ENCODE results near the gene CNTN5.
"Not testable (repeated sequence)": the region's sequence is repeated elsewhere in the genome, so short reads cannot be mapped to it uniquely, and the experiment has no call there.

The CNTN5 gene

DNA sequence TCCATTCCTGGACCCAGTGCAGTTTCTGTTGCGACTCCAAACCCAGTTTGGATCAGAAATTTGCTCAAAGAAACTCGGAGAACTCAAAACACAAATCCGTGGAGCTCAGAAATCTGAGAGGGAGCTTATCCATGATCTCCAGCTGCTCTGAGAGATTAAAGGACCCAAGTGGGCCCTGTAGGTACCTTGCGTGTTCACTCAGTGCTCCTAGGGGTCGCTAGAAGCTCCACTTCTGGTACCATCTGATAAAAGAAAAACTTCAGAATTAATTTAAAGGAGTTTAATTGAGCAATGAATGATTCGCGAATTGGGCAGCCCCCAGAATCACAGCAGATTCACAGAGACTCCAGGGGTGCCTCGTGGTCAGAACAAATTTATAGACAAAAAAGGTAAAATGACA lies 277.2 kb downstream of the CNTN5 start:
- H3K9ac ChIP-seq (ENCODE audit: low read length); H3K27me3 ChIP-seq (ENCODE audit: control insufficient read depth, insufficient read depth, low read length); H3K4me1 ChIP-seq (ENCODE audit: control insufficient read depth, insufficient read depth, low read length); H3K4me3 ChIP-seq (ENCODE audit: low read length); H3K36me3 ChIP-seq (ENCODE audit: control insufficient read depth, insufficient read depth, low read length); H3K9me3 ChIP-seq (ENCODE audit: control insufficient read depth, low read length): not testable (repeated sequence)

DNA sequence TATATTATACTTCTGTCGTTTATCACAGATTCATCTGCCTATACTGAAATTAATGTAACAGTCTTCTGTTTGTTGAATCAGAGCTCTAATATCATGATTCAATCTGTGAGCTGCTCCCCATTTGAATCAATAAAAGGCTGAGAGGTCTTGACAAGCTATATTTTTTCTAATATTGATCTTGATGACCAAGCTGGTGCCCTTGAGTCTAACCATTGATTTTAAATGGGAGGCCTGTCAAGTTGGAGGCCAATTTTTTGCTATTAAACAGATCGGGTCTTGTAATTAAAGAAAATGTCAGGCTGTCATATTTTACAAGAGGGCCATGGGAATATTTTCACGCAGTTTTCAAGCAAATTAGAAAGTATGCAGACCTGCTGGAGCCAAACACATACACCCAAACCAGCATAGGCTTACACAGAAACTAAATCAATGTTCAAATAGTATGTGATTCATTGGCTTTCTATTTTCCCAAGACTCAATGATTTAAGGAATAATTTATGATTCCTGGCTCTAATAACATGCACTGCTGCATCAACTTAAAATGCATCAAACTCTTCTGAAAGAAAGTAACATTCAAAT lies 286.9 kb downstream of the CNTN5 start:
- H3K4me3 ChIP-seq (ENCODE audit: low read length) = no peak overlapping the region

DNA sequence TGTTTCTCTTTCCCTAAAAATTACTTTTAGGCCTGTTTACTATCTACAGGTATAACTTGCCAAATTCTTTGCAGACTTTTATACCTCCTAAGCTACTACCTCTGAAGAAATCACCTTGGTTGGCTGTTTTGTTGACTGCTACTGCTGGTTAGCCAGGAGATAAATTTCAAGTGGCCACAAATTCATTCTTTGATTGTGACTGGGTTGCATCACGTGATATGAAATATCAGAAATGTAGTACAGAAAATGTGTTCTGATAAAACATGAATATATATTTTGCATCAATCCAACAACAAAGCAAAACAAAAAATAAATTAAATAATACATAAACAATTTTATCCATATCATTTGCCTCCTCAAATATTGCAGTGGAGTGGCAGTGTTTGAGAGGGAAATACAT lies 291.1 kb downstream of the CNTN5 start:
- Histone ChIP-seq H3K4me3 (ENCODE audit: low read length) (no peak overlapping the region), H3K4me1 (ENCODE audit: control insufficient read depth, insufficient read depth, low read length) (no peaks in the 10 kb centered on the region), H3K27me3 (ENCODE audit: control insufficient read depth, insufficient read depth, low read length) (no peaks in the 10 kb centered on the region), H3K9me3 (ENCODE audit: control insufficient read depth, low read length) (no peaks in the 10 kb centered on the region), H3K36me3 (ENCODE audit: control insufficient read depth, insufficient read depth, low read length) (no peaks in the 10 kb centered on the region), H3K9ac (ENCODE audit: low read length) (no peak overlapping the region)

More for the DNA sequence above, 286.9 kb downstream of the CNTN5 start:
- no peaks in the 10 kb centered on the region for H3K4me1 ChIP-seq (ENCODE audit: control insufficient read depth, insufficient read depth, low read length)
- no peaks in the 10 kb centered on the region for H3K27me3 ChIP-seq (ENCODE audit: control insufficient read depth, insufficient read depth, low read length)
- no peaks in the 10 kb centered on the region for H3K36me3 ChIP-seq (ENCODE audit: control insufficient read depth, insufficient read depth, low read length)
- H3K9me3 ChIP-seq (ENCODE audit: control insufficient read depth, low read length) = no peaks in the 10 kb centered on the region
- H3K9ac ChIP-seq (ENCODE audit: low read length) = no peak overlapping the region

DNA sequence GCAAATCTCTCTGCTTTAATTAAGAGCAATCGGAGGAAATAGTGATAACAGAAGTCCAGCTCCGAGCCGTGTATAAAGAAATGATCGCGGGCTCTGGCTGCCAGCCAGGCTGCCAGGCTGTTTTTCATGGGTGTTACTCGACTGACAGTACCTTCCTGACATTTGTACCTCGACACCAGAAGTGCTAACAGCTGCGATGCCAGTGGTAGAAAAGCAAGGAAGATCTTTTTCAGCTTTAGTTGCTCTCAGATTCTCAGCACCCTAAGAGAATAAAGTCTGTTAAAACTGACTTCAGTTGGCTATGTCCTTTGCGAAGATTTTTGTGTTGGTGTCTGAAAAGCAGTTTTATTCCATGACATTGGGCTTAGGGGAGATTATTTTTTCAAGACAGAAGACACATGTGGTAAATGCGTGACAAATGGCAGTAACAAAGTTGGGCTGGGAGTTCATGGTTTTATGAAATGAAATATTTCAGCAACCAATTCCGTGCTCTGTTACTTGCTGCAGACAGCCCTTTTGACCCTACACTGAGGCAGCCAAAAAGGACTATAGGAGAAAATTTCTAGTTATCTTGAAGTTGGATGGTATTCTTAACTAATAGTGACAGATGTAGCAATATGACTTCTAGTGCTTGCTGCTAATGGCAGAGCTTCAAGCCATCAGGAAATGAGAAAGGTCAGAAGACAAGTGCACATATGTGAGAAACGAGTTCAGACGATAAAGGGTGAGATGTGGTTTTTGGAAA lies 296.2 kb downstream of the CNTN5 start:
- Histone ChIP-seq H3K4me3 (ENCODE audit: low read length) (no peak overlapping the region), H3K4me1 (ENCODE audit: control insufficient read depth, insufficient read depth, low read length) (no peaks in the 10 kb centered on the region), H3K9ac (ENCODE audit: low read length) (no peak overlapping the region), H3K36me3 (ENCODE audit: control insufficient read depth, insufficient read depth, low read length) (no peaks in the 10 kb centered on the region), H3K9me3 (ENCODE audit: control insufficient read depth, low read length) (no peaks in the 10 kb centered on the region), H3K27me3 (ENCODE audit: control insufficient read depth, insufficient read depth, low read length) (no peaks in the 10 kb centered on the region)

DNA sequence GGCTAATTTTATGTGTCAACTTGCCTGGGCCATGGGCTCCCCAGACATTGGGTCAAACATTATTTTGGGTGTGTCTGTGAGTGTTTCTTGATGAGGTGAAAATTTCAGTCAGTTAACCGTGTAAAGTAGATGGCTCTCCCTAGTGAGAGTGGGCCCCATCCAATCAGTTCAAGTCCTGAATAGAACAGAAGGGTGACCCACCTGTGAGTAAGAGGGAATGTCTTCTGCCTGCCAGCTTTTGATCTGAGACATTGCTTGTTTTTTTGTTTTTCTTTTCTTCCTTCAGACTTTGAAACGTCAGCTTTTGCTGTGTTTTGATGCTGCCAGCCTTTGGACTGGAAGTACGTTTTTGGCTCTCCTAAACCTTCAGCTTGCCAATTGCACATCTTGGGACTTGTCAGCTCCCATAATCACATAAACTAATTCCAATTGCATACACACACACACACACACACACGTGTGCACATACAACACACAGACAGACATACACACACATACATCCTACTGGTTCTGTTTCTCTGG lies 300.1 kb downstream of the CNTN5 start:
- no peaks in the 10 kb centered on the region for H3K4me1 ChIP-seq (ENCODE audit: control insufficient read depth, insufficient read depth, low read length)
- H3K9me3 ChIP-seq (ENCODE audit: control insufficient read depth, low read length) = no peaks in the 10 kb centered on the region
- H3K27me3 ChIP-seq (ENCODE audit: control insufficient read depth, insufficient read depth, low read length) = no peaks in the 10 kb centered on the region
- no peak overlapping the region for H3K4me3 ChIP-seq (ENCODE audit: low read length)
- H3K36me3 ChIP-seq (ENCODE audit: control insufficient read depth, insufficient read depth, low read length) = no peaks in the 10 kb centered on the region
- H3K9ac ChIP-seq (ENCODE audit: low read length) = no peak overlapping the region

DNA sequence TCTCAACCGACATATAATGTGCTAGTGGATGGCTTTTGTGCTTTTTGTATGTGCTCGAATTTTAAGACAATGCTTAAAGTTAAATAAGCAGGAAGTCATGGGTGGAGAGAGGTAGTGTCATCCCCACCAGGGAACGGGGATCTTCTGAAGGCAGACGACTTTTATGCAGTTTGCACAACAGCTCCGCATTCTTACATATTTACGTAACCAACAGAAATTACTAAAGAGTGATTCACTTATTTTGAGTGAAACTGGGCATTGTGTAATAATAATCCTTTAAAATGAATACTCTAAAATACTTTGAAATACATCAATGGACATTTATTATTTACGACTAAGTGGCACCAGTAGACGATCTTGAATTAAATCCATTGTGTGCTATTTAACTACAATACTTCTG lies 305.1 kb downstream of the CNTN5 start:
- no peaks in the 10 kb centered on the region for H3K27me3 ChIP-seq (ENCODE audit: control insufficient read depth, insufficient read depth, low read length)
- no peak overlapping the region for H3K9ac ChIP-seq (ENCODE audit: low read length)
- H3K4me1 ChIP-seq (ENCODE audit: control insufficient read depth, insufficient read depth, low read length) = no peaks in the 10 kb centered on the region
- no peak overlapping the region for H3K4me3 ChIP-seq (ENCODE audit: low read length)
- H3K9me3 ChIP-seq (ENCODE audit: control insufficient read depth, low read length) = peaks cover 5% of the 10 kb centered on the region
- no peaks in the 10 kb centered on the region for H3K36me3 ChIP-seq (ENCODE audit: control insufficient read depth, insufficient read depth, low read length)

DNA sequence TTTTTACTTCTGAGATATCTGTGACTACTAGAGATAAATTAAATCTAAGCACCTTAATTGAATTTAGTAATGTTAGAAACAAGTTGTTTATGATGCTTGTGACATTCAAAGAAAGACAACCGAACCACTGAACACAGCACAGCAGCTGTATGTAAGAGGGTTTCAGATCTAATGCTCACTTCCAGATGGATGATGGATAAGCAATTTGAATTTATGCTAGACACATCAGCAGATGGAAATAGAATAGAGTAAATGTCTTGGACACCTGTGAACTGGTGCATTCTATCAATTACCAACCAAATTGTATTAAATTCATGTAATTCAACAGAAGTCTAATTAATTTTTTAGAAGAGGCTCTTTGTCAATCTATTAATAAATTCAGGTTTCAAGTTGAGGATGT lies 306.3 kb downstream of the CNTN5 start:
- Histone ChIP-seq H3K27me3 (ENCODE audit: control insufficient read depth, insufficient read depth, low read length) (no peaks in the 10 kb centered on the region), H3K4me1 (ENCODE audit: control insufficient read depth, insufficient read depth, low read length) (no peaks in the 10 kb centered on the region), H3K4me3 (ENCODE audit: low read length) (no peak overlapping the region), H3K9ac (ENCODE audit: low read length) (no peak overlapping the region), H3K9me3 (ENCODE audit: control insufficient read depth, low read length) (peaks cover 5% of the 10 kb centered on the region), H3K36me3 (ENCODE audit: control insufficient read depth, insufficient read depth, low read length) (no peaks in the 10 kb centered on the region)

DNA sequence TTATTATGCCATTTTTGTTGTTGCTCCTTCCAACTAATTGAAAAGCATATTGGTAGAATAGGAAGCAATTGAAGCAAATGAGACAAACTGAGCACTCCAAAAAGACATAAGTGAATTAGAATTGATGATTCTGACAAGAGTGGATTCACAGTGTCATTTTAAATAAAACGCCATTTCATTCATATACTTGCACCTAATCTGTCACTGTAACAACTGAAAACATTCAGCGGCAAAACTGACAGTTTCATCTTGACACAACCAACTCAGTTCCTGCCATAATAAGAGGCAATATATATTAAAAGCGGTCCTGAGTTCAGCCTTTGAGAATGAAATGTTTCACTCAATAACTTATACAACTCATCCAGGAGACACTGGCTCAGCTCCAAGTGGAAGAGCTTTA lies 306.8 kb downstream of the CNTN5 start:
- Histone ChIP-seq H3K4me1 (ENCODE audit: control insufficient read depth, insufficient read depth, low read length) (no peaks in the 10 kb centered on the region), H3K27me3 (ENCODE audit: control insufficient read depth, insufficient read depth, low read length) (no peaks in the 10 kb centered on the region), H3K4me3 (ENCODE audit: low read length) (no peak overlapping the region), H3K36me3 (ENCODE audit: control insufficient read depth, insufficient read depth, low read length) (no peaks in the 10 kb centered on the region), H3K9me3 (ENCODE audit: control insufficient read depth, low read length) (peaks cover 5% of the 10 kb centered on the region), H3K9ac (ENCODE audit: low read length) (no peak overlapping the region)

DNA sequence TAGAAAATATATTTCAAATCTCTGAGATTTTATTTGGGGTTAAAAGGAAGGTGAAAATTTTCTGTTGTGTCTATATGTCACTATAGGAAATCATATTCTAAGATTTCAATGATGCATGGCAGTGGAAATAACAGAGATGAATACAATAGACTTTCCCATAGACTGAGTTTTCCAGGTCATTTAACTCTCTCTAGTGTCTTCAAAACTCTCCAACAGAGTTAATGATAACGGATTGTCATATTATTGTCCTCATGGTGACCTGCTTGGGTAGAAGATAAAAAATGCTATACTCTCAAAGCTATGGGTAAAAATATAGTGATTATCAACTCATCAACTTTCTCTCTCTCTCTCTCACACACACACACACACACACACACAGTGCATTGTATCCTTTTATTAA lies 312.9 kb downstream of the CNTN5 start:
- Histone ChIP-seq H3K4me3 (ENCODE audit: low read length) (no peak overlapping the region), H3K27me3 (ENCODE audit: control insufficient read depth, insufficient read depth, low read length) (no peaks in the 10 kb centered on the region), H3K36me3 (ENCODE audit: control insufficient read depth, insufficient read depth, low read length) (no peaks in the 10 kb centered on the region), H3K9ac (ENCODE audit: low read length) (no peak overlapping the region), H3K9me3 (ENCODE audit: control insufficient read depth, low read length) (no peaks in the 10 kb centered on the region), H3K4me1 (ENCODE audit: control insufficient read depth, insufficient read depth, low read length) (no peaks in the 10 kb centered on the region)

DNA sequence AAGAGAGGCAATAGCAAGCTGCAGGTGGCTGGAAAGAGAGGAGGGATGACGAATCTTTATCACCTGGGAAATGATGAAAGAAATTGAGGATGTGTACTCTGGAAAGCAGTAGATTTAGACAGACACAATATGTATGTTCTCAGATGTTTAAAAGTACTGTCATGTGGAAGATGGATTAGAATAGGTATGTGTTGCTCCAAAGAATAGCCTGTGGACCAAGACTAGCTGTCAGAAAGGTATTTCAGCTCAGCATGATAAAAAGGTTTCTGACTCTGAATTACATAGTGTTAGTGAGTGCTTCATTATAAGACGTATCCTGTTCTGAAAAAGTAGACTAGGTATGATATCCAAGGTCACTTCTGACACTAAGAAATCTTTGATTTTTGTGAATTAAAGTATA lies 322.4 kb downstream of the CNTN5 start:
- Histone ChIP-seq H3K4me3 (ENCODE audit: low read length) (no peak overlapping the region), H3K4me1 (ENCODE audit: control insufficient read depth, insufficient read depth, low read length) (no peaks in the 10 kb centered on the region), H3K9me3 (ENCODE audit: control insufficient read depth, low read length) (no peaks in the 10 kb centered on the region), H3K36me3 (ENCODE audit: control insufficient read depth, insufficient read depth, low read length) (no peaks in the 10 kb centered on the region), H3K27me3 (ENCODE audit: control insufficient read depth, insufficient read depth, low read length) (no peaks in the 10 kb centered on the region), H3K9ac (ENCODE audit: low read length) (no peak overlapping the region)

DNA sequence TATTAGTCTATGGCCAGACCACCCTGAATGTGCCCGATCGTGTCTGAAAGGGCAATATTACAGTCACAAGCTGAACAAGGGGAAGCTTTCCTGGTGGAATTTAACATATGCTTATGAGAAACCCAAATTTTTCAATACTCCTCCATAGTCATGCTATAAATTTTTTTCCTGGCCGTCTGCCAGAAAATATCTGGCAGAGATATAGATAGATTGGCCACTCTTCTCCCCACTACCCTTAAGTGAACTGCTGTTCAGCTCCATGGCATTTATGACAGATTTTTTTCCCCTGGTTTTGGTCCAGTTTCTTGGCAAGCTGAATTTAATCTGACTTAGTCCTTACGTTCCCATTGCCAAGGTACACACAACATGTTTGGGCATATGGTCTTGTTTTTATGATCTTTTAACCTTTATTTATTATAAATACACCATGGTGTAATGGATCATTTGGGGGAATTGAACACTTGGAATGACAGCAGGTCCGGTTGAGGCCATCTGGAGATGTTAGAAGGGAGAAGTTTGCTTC lies 328.5 kb downstream of the CNTN5 start:
- H3K9ac ChIP-seq (ENCODE audit: low read length) = no peak overlapping the region
- no peaks in the 10 kb centered on the region for H3K27me3 ChIP-seq (ENCODE audit: control insufficient read depth, insufficient read depth, low read length)
- H3K36me3 ChIP-seq (ENCODE audit: control insufficient read depth, insufficient read depth, low read length) = no peaks in the 10 kb centered on the region
- no peaks in the 10 kb centered on the region for H3K9me3 ChIP-seq (ENCODE audit: control insufficient read depth, low read length)
- no peaks in the 10 kb centered on the region for H3K4me1 ChIP-seq (ENCODE audit: control insufficient read depth, insufficient read depth, low read length)
- no peak overlapping the region for H3K4me3 ChIP-seq (ENCODE audit: low read length)

DNA sequence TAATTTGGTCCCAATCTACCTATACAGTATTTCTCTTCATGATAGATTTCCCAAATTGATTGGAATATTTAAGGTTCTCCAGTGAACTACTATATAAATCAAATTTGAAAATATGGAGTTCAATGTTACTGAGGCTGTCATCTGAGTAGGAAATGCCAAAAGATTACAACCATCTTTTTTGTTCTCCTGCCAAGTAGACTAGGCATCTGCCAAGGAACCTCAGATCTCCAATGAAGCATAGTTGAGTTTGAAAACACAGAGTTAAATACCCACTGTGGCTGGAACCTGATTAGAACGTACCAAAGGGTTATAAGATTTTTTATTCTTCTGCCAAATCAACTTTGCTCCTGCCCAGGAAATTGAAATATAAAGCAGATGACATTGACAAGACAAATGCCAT lies 330.9 kb downstream of the CNTN5 start:
- H3K4me1 ChIP-seq (ENCODE audit: control insufficient read depth, insufficient read depth, low read length) = no peaks in the 10 kb centered on the region
- no peaks in the 10 kb centered on the region for H3K9me3 ChIP-seq (ENCODE audit: control insufficient read depth, low read length)
- H3K36me3 ChIP-seq (ENCODE audit: control insufficient read depth, insufficient read depth, low read length) = no peaks in the 10 kb centered on the region
- H3K4me3 ChIP-seq (ENCODE audit: low read length) = no peak overlapping the region
- H3K27me3 ChIP-seq (ENCODE audit: control insufficient read depth, insufficient read depth, low read length) = no peaks in the 10 kb centered on the region
- H3K9ac ChIP-seq (ENCODE audit: low read length) = no peak overlapping the region

All from mucosa of stomach (tissue), 1 donor.